Body of pancreas (tissue), 4 donors: Measurements from ENCODE around the gene DEDD2. TPM values are rescaled to one million over a fixed set of nuclear protein-coding genes. Genes with fewer than 3 reads are reported as not detected.
A peak's percentile ranks its signal among the peaks of the same experiment; 100 is the strongest.

Source experiments
- ATAC-seq: fragments of 150-250 bp; one replicate; pipeline ENCODE4 v1.9.1; 2016
- DNase-seq, 4 donors: peaks; one replicate each; pipeline ENCODE4 v3.0.0-alpha.2; 2019
- H3K27ac ChIP-seq, 4 donors: fragments of 200-600 bp; sonication (generic); 1 replicate in 3 of 4; 2 replicates in 1 of 4; pipeline versions ENCODE4 v1.5.1 to v1.6.1; 2016 to 2019; ENCODE audit warnings: mild to moderate bottlenecking in 1 of 4, mixed read lengths in 1 of 4, moderate library complexity in 1 of 4
- H3K27me3 ChIP-seq, 2 donors: fragments of 200-600 bp; sonication (generic); one replicate each; pipeline ENCODE4 v1.6.0; 2016; ENCODE audit warnings: mild to moderate bottlenecking in 1 of 2
- H3K36me3 ChIP-seq, 2 donors: fragments of 200-600 bp; sonication (generic); replicated peaks in 1 of 2; 2 replicates each; pipeline ENCODE4 v1.5.1; 2016; ENCODE audit warnings: low read depth in 2 of 2; ENCODE audit not compliant: insufficient read depth in 1 of 2
- H3K4me1 ChIP-seq: fragments of 200-600 bp; sonication (generic); one replicate; pipeline ENCODE4 v1.6.0; 2016
- H3K4me3 ChIP-seq, 2 donors: fragments of 200-600 bp; sonication (generic); 1 replicate in 1 of 2; 2 replicates in 1 of 2; pipeline ENCODE4 v1.5.1; 2016 to 2019
- H3K9me3 ChIP-seq, 3 donors: fragments of 200-600 bp; sonication (generic); 1 replicate in 2 of 3; 2 replicates in 1 of 3; pipeline ENCODE4 v1.5.1; 2016
- CTCF ChIP-seq, 7 experiments: fragments of 450-650 bp in 4 of 7; fragments of 200-600 bp in 3 of 7; sonication (generic) in 3 of 7; IDR thresholded peaks; one replicate each; pipeline ENCODE4 v1.5.1; 2016 to 2019; ENCODE audit warnings: antibody characterized with exemption in 7 of 7
- POLR2A ChIP-seq, 3 donors: fragments of 450-650 bp; IDR thresholded peaks; one replicate each; pipeline ENCODE4 v1.6.1; 2016; ENCODE audit warnings: antibody characterized with exemption in 3 of 3, mild to moderate bottlenecking in 2 of 3
- WGBS, 2 donors: methylation state at CpG; one replicate each; pipeline ENCODE4 v1.1.5; 2017; 5-methylcytosine and 5-hydroxymethylcytosine counted together
- intact Hi-C: fragments of 100-400 bp; cut with DNase I; formaldehyde crosslinking; loops from one replicate; pipeline ENCODE4 v1.15.1; 2023
- total RNA-seq, 2 donors: library from RNA; depleted of rRNA; stranded (reverse); fragments of >200 nt; gene quantifications; one replicate each; pipeline ENCODE4 v1.1.0, GENCODE V29; 2016

DEDD2 gene
- total RNA-seq, 2 donors from 2014 or later = 34.8 to 44.2 TPM

DNA sequence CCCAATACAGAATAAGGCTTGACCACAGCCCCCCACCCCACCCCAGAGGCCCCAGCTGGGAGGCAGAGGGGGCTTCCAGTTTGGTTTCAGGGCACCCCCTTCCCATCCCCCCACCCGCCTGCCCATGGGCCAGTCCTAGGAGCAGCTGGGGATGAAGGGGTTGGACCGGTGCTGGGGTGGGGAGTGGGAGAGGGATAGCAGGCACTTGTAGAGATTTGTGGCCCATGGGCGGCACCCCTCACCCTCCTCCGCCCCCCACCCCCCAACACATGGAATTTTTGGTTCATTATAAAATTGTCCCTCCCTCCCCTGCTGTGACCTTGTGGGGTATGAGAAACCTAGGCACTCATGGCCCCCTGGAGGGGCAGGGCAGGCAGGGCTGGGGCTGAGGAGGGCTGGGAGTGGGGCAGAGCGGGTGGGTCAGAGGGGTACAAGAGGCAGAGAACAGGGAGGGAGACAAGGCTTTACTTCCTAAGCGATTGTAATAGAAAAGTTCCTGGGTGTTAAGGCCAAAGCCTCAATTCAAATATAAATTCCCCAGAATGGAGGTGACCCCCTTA lies 30.2 kb upstream of the DEDD2 start:
- DNase-seq = no peak
- Histone ChIP-seq H3K27ac (no peak overlapping the region), H3K4me1 (peaks cover 54% of the 10 kb centered on the region), H3K27me3 (no peaks in the 10 kb centered on the region), H3K4me3 (no peak overlapping the region), H3K36me3 (peaks cover 0 to 9% of the 10 kb centered on the region in 2 donors), H3K9me3 (no peaks in the 10 kb centered on the region)
- ATAC-seq = no peak
- 88 to 89% methylated on average over 5 of the region's 6 CpGs for WGBS, 2 donors
- intact Hi-C loops = loop anchor here (5.0 kb wide), 1 partner anchor 45 kb away; no protein-coding TSS in a partner anchor
- TF ChIP-seq CTCF (IDR thresholded peaks at IDR 0.05) = no peak
- TF ChIP-seq POLR2A (IDR thresholded peaks at IDR 0.05) = no peak

DNA sequence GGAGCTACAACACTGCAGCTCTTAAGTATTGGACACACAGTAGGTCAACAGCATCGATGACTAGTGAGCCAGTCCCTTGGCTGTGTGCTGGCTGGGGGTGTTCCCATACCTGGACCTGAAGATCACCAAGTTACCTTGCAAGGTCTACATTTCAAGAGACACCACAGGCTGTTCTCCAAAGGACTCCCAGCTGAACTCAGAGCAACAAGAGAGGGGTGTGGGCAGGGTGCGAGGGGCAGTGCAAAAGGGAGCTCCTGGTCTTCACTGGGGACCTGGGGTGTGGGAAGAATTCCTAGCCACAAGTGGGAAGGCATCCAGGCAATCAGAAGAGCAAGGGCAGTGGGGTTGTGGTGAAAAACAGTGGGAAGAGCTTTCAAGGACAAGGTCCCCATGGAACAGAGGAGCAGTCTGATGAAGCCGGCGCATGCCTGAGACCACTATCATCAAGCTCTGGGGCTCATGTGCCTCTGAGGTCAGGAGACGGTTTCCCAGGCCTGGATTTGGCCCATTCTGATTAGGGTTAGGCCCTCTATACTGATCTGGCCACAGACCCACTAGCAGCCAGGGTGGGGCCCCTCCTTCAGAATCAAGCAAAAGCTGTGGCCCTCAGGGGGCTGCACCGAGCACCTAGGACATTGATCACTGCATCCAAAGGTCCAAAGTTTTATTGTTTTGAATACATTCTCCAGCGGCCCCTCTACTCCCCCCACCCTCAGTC lies 29.6 kb upstream of the DEDD2 start:
- no peak for ATAC-seq
- no peaks in the 10 kb centered on the region for H3K9me3 ChIP-seq
- intact Hi-C loops = loop anchor here (5.0 kb wide), 1 partner anchor 45 kb away; no protein-coding TSS in a partner anchor
- peaks cover 0 to 9% of the 10 kb centered on the region in 2 donors for H3K36me3 ChIP-seq
- peak overlapping the region in 2 of 4 donors; percentile 33 to 59 for H3K27ac ChIP-seq
- H3K4me1 ChIP-seq = peaks cover 49% of the 10 kb centered on the region
- DNase-seq = no peak
- no peaks in the 10 kb centered on the region for H3K27me3 ChIP-seq
- 50 to 61% methylated on average over 3 to 7 of the region's 7 CpGs for WGBS, 2 donors
- TF ChIP-seq POLR2A (IDR thresholded peaks at IDR 0.05) (no peak), CTCF (IDR thresholded peaks at IDR 0.05) (no peak)
- no peak overlapping the region for H3K4me3 ChIP-seq

DNA sequence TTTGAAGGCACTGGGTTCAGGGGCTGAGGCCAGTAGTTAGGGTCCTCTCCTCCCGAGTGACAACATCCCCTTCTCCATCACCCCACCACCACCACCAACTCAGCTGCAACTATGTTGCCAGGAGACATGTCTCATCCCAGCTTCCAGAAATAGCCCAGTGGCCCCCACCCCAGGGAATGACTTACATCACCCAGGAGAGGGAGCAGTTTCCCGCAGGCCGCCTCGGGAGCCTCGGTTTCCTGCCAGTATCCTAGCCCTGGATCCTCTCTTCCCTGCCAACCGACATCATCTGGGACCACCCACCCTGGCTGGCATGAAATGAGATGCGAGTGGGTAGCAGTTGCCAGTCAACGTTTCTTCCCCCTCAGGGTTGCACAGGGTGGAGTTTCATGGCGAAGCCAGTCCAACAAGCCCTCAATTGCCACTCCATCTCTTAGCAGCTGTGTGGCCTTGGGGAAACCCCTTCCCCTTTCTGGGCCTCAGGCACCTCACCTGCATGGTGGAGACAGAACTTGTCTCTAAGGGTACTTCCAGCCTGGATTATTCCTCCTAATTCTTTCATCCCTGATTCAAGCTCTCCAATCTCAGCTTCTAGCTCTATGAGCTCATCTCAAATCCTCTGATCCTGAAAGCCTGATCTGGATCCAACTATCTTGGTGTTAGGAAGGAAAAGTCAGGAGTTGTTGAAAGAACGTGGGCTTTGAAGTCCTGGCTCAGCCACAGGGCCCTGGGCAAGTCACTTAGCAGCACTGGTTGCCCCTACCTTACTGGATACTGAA lies 28.9 kb upstream of the DEDD2 start:
- Histone ChIP-seq H3K27me3 (no peaks in the 10 kb centered on the region), H3K36me3 (peaks cover 0 to 9% of the 10 kb centered on the region in 2 donors), H3K27ac (peak overlapping the region in 2 of 4 donors; percentile 33 to 59), H3K4me3 (no peak overlapping the region), H3K9me3 (no peaks in the 10 kb centered on the region), H3K4me1 (peaks cover 46% of the 10 kb centered on the region)
- peak; percentile 72 to 76 (median 74) for DNase-seq
- WGBS, 2 donors = 22 to 26% methylated on average over 5 to 10 of the region's 10 CpGs
- TF ChIP-seq CTCF (IDR thresholded peaks at IDR 0.05) (peak; percentile 44 to 79 (median 66)), POLR2A (IDR thresholded peaks at IDR 0.05) (no peak)
- intact Hi-C loops = loop anchor here (5.0 kb wide), 1 partner anchor 46 kb away; no protein-coding TSS in a partner anchor
- ATAC-seq = no peak

DNA sequence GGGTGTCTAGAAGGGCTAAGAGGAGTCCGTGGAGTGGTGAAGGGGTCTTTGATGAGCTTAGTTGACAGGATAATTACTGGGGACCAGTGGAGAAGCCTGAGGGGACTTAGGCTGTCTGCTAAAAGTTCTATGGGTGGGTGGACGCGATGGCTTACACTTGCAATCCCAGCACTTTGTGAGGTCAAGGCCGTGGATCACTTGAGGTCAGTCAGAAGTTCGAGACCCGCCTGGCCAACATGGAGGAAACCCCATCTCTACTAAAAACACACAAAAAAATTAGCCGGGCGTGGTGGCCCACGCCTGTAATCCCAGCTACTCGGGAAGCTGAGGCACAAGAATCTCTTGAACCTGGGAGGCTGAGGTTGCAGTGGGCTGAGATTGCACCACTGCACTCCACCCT lies 27.8 kb upstream of the DEDD2 start:
- WGBS, 2 donors = 69 to 71% methylated on average over 10 of the region's 10 CpGs
- ATAC-seq = no peak
- intact Hi-C loops = loop anchor here (5.0 kb wide), 1 partner anchor 47 kb away; no protein-coding TSS in a partner anchor
- no peaks in the 10 kb centered on the region for H3K27me3 ChIP-seq
- H3K4me3 ChIP-seq = no peak overlapping the region
- H3K4me1 ChIP-seq = peaks cover 47% of the 10 kb centered on the region
- H3K9me3 ChIP-seq = no peaks in the 10 kb centered on the region
- DNase-seq = no peak
- H3K36me3 ChIP-seq = peaks cover 0 to 9% of the 10 kb centered on the region in 2 donors
- H3K27ac ChIP-seq = peak overlapping the region in 3 of 4 donors; percentile 76 to 94 (median 90)
- TF ChIP-seq CTCF (IDR thresholded peaks at IDR 0.05) (no peak), POLR2A (IDR thresholded peaks at IDR 0.05) (no peak)
